HCT116 (cell line): Measurements from ENCODE around the gene RPRD1B. TPM values are rescaled to one million over a fixed set of nuclear protein-coding genes. Genes with fewer than 3 reads are reported as not detected.

ENCODE experiments used
- ATAC-seq: fragments of 200-7000 bp; cut with Tn5 transposase; 2 replicates; pipeline ENCODE4 v1.9.1; 2020; ENCODE audit warnings: mild to moderate bottlenecking, moderate library complexity
- BruUV-seq: library from RNA; stranded (reverse); fragments of 400-500 nt; replicated peaks from 2 replicates; lab custom pipeline; 2021; lab: Mats Ljungman, UMichigan
- CTCF ChIA-PET: fragments of 300-600 bp; sonication (Branson Sonifier 250); formaldehyde crosslinking; loops from one replicate; lab custom pipeline; 2021; ENCODE audit warnings: antibody characterized with exemption; lab: Charles Lee
- POLR2A ChIA-PET: fragments of 300-600, 350-600 bp; sonication (Branson Sonifier 250); formaldehyde crosslinking; loops from one replicate; lab custom pipeline; 2021; ENCODE audit warnings: antibody characterized with exemption; lab: Charles Lee
- RAD21 ChIA-PET, 2 experiments: fragments of 300-600 bp; sonication (Branson Sonifier 250); formaldehyde crosslinking; loops; one replicate each; lab custom pipeline; 2023; ENCODE audit warnings: low total read pairs in 2 of 2; ENCODE audit not compliant: uncharacterized antibody in 2 of 2, unreplicated experiment in 2 of 2, low non-redundant PET in 1 of 2; lab: Charles Lee
- DNase-seq: peaks from one replicate; pipeline ENCODE4 v3.0.0-alpha.2; 2010; ENCODE audit warnings: low read depth, low spot score
- H2AFZ ChIP-seq: fragments of 200-600 bp; shearing (Covaris generic), sonication (generic); 2 replicates; pipeline ENCODE4 v1.6.1; 2017; ENCODE audit warnings: low read depth, mixed run types, mixed read lengths, antibody characterized with exemption, low read length; ENCODE audit not compliant: poor library complexity, severe bottlenecking
- H3K27ac ChIP-seq: 2 replicates; pipeline ENCODE4 v1.5.1; 2012; ENCODE audit warnings: low read depth, low read length
- H3K27me3 ChIP-seq: fragments of 200-600 bp; sonication (generic); 2 replicates; pipeline ENCODE4 v1.6.1; 2016; ENCODE audit warnings: mixed run types, low read length, mixed read lengths; ENCODE audit not compliant: insufficient read depth
- H3K36me3 ChIP-seq, 2 experiments: fragments of 200-500 bp in 1 of 2; fragments of 200-600 bp in 1 of 2; sonication (Bioruptor generic) in 1 of 2; sonication (generic) in 1 of 2; 2 replicates each; pipeline versions ENCODE4 v1.5.1 to v1.6.1; 2014 to 2016; ENCODE audit warnings: low read length in 2 of 2, inconsistent platforms in 1 of 2, mixed read lengths in 1 of 2, mixed run types in 1 of 2; ENCODE audit not compliant: insufficient read depth in 2 of 2, control insufficient read depth in 1 of 2
- H3K4me1 ChIP-seq, 2 experiments: fragments of 200-600 bp in 1 of 2; sonication (generic) in 1 of 2; 2 replicates each; pipeline versions ENCODE4 v1.5.1 to v1.6.1; 2012 to 2017; ENCODE audit warnings: low read length in 2 of 2, inconsistent platforms in 1 of 2, mild to moderate bottlenecking in 1 of 2, mixed read lengths in 1 of 2, mixed run types in 1 of 2, moderate library complexity in 1 of 2; ENCODE audit not compliant: insufficient read depth in 2 of 2, control insufficient read depth in 1 of 2
- H3K4me2 ChIP-seq: fragments of 200-600 bp; sonication (generic); 2 replicates; pipeline ENCODE4 v1.6.1; 2017; ENCODE audit warnings: mixed run types, low read length, mixed read lengths
- H3K4me3 ChIP-seq, 2 experiments: fragments of 200-600 bp in 1 of 2; sonication (generic) in 1 of 2; replicated peaks in 1 of 2; 2 replicates each; pipeline ENCODE4 v1.5.1; 2011 to 2016; ENCODE audit warnings: low read length in 2 of 2, control low read depth in 1 of 2, low read depth in 1 of 2, mild to moderate bottlenecking in 1 of 2, mixed read lengths in 1 of 2, mixed run types in 1 of 2
- H3K79me2 ChIP-seq: fragments of 200-600 bp; sonication (generic); 2 replicates; pipeline ENCODE4 v1.6.1; 2017; ENCODE audit warnings: mild to moderate bottlenecking, mixed run types, low read length, moderate library complexity, mixed read lengths; ENCODE audit not compliant: insufficient read depth
- H3K9ac ChIP-seq: fragments of 200-600 bp; sonication (generic); 2 replicates; pipeline ENCODE4 v1.6.1; 2016; ENCODE audit warnings: low read length, mixed read lengths
- H3K9me2 ChIP-seq: fragments of 200-600 bp; sonication (generic), shearing (Covaris generic); 2 replicates; pipeline ENCODE4 v1.6.1; 2017; ENCODE audit warnings: mixed run types, mild to moderate bottlenecking, moderate library complexity; ENCODE audit not compliant: insufficient read depth
- H3K9me3 ChIP-seq, 2 experiments: fragments of 200-500 bp in 1 of 2; fragments of 200-600 bp in 1 of 2; sonication (Bioruptor generic) in 1 of 2; sonication (generic) in 1 of 2; 2 replicates each; pipeline ENCODE4 v1.6.1; 2014 to 2017; ENCODE audit warnings: low read length in 2 of 2, mixed read lengths in 2 of 2, inconsistent platforms in 1 of 2, low read depth in 1 of 2, mild to moderate bottlenecking in 1 of 2, mixed run types in 1 of 2, moderate library complexity in 1 of 2; ENCODE audit not compliant: control insufficient read depth in 1 of 2, insufficient read depth in 1 of 2
- H4K20me1 ChIP-seq: fragments of 200-600 bp; sonication (generic), shearing (Covaris generic); 2 replicates; pipeline ENCODE4 v1.6.1; 2017; ENCODE audit warnings: mixed run types, mild to moderate bottlenecking, moderate library complexity; ENCODE audit not compliant: insufficient read depth
- CBX3 ChIP-seq: IDR thresholded peaks from 2 replicates; pipeline ENCODE4 v1.6.1; 2012; ENCODE audit warnings: low read depth
- CTCF ChIP-seq, 3 experiments: fragments of 200-600 bp in 1 of 3; sonication (generic) in 1 of 3; IDR thresholded peaks in 2 of 3; conservative IDR thresholded peaks in 1 of 3; 2 replicates each; pipeline ENCODE4 v1.5.1; 2012 to 2017; ENCODE audit warnings: low read depth in 2 of 3, low read length in 2 of 3, antibody characterized with exemption in 1 of 3, borderline replicate concordance in 1 of 3, control low read depth in 1 of 3, mild to moderate bottlenecking in 1 of 3, mixed read lengths in 1 of 3, mixed run types in 1 of 3, moderate library complexity in 1 of 3; ENCODE audit not compliant: insufficient read depth in 1 of 3
- EGR1 ChIP-seq: IDR thresholded peaks from 2 replicates; pipeline ENCODE4 v1.6.1; 2012; ENCODE audit warnings: low read depth
- MAX ChIP-seq: IDR thresholded peaks from 2 replicates; pipeline ENCODE4 v1.6.1; 2012
- SRF ChIP-seq: IDR thresholded peaks from 2 replicates; pipeline ENCODE4 v1.6.1; 2012; ENCODE audit warnings: low read depth
- YY1 ChIP-seq: IDR thresholded peaks from 2 replicates; pipeline ENCODE4 v1.6.1; 2011; ENCODE audit warnings: low read length, low read depth, moderate library complexity, mild to moderate bottlenecking; ENCODE audit not compliant: insufficient replicate concordance; ENCODE audit errors: extremely low read depth
- ZNF274 ChIP-seq: fragments of 200-500 bp; sonication (Bioruptor generic); IDR thresholded peaks from 2 replicates; pipeline ENCODE4 v1.6.1; 2014; ENCODE audit warnings: mild to moderate bottlenecking, low read depth, low read length, inconsistent platforms
- intact Hi-C: fragments of 100-400 bp; cut with micrococcal nuclease; formaldehyde crosslinking; loops from 2 replicates; pipeline ENCODE4 v1.10.0; 2022
- total RNA-seq: library from RNA; stranded (reverse); gene quantifications from one replicate; pipeline ENCODE4 v1.2.1, GENCODE V29; 2021; ENCODE audit not compliant: unreplicated experiment

Gene RPRD1B
- total RNA-seq, 1 experiment from 2014 or later: 30.7 TPM

DNA sequence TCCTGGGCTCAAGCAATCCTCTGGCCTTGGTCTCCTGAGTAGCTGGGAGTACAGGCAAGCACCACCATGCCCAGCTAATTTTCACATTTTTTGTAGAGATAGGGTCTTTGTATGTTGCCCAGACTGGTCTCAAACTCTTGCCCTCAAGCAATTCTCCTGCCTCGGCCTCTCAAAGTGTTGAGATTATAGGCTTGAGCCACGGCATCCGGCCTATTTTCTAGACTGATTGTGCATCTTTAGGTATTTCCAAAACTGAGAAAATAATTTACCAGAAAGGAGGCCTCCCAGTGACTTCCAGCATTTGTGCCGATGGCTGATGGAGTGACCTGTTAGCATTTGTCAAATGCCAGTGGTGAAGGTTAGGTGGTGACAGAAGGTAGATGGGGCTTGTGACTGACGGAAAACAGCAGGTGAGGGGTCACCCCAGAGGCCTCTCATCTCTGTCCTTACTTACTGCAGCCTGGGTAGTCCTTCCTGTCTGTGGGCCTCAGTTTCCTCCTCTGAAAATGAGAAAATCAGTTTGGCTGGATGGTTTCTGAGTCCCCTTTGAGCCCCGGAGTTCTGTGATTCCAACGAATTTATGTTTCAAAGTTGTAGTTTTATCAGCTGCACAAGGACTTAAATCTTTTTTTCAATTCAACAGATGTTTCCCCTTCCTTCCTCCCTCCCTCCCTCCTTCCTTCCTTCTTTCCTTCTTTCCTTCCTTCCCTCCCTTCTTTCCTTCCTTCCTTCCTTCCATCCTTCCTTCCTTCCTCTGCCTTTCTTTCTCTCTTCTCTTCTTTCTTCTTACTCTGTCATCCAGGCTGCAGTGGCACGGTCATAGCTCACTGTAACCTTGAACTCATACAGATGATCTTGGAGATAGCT is 78.1 kb downstream of the RPRD1B start (continued):
- no peak for TF ChIP-seq CTCF (IDR thresholded peaks at IDR 0.05 in 2 of 3, conservative IDR thresholded peaks at IDR 0.05 in 1 of 3; ENCODE audit: borderline replicate concordance in 1 of 3, insufficient read depth in 1 of 3, low read depth in 2 of 3, low read length in 2 of 3)

GRCh38 chr20:38112261-38112929 is 78.8 kb downstream of the RPRD1B start:
- intact Hi-C loops: no loop called here
- Histone ChIP-seq H4K20me1 (no peaks in the 10 kb centered on the region), H3K9me2 (no peaks in the 10 kb centered on the region), H3K27ac (no peak overlapping the region), H3K36me3 (no peaks in the 10 kb centered on the region), H3K9ac (no peak overlapping the region), H3K4me2 (no peak overlapping the region), H3K9me3 (no peaks in the 10 kb centered on the region), H3K27me3 (no peaks in the 10 kb centered on the region), H3K79me2 (no peaks in the 10 kb centered on the region), H3K4me3 (no peak overlapping the region), H3K4me1 (peaks cover 10 to 36% of the 10 kb centered on the region in 2 experiments), H2AFZ (no peak overlapping the region)
- POLR2A ChIA-PET: no interaction called here
- DNase-seq: no peak
- RAD21 ChIA-PET: interaction anchor here in 1 of 2 experiments (2.3 kb wide), 1 partner anchor 109 kb away, joined by 11 read pairs; no protein-coding TSS in a partner anchor
- no TSS peak for BruUV-seq
- CTCF ChIA-PET: interaction anchor here (0.8 to 4.4 kb wide), 4 partner anchors 13 to 917 kb away, joined by 3 to 27 read pairs (median 3); no protein-coding TSS in a partner anchor
- no peak for ATAC-seq
- no peak for TF ChIP-seq CTCF (IDR thresholded peaks at IDR 0.05 in 2 of 3, conservative IDR thresholded peaks at IDR 0.05 in 1 of 3; ENCODE audit: borderline replicate concordance in 1 of 3, insufficient read depth in 1 of 3, low read depth in 2 of 3, low read length in 2 of 3)
- TF ChIP-seq ZNF274: no peak
- TF ChIP-seq CBX3: no peak
- no peak for TF ChIP-seq EGR1
- TF ChIP-seq YY1: no peak
- TF ChIP-seq MAX: no peak
- no peak for TF ChIP-seq SRF
